HG03575 (cell line): ENCODE measurements around the gene LHX4.

Experiments used
- ATAC-seq: cut with Tn5 transposase; IDR thresholded peaks from one replicate; pipeline ENCODE4 v1.9.1; 2021; ENCODE audit not compliant: unreplicated experiment, insufficient number of reproducible peaks, low FRiP score; ENCODE audit errors: extremely low read depth

LHX4 gene

DNA sequence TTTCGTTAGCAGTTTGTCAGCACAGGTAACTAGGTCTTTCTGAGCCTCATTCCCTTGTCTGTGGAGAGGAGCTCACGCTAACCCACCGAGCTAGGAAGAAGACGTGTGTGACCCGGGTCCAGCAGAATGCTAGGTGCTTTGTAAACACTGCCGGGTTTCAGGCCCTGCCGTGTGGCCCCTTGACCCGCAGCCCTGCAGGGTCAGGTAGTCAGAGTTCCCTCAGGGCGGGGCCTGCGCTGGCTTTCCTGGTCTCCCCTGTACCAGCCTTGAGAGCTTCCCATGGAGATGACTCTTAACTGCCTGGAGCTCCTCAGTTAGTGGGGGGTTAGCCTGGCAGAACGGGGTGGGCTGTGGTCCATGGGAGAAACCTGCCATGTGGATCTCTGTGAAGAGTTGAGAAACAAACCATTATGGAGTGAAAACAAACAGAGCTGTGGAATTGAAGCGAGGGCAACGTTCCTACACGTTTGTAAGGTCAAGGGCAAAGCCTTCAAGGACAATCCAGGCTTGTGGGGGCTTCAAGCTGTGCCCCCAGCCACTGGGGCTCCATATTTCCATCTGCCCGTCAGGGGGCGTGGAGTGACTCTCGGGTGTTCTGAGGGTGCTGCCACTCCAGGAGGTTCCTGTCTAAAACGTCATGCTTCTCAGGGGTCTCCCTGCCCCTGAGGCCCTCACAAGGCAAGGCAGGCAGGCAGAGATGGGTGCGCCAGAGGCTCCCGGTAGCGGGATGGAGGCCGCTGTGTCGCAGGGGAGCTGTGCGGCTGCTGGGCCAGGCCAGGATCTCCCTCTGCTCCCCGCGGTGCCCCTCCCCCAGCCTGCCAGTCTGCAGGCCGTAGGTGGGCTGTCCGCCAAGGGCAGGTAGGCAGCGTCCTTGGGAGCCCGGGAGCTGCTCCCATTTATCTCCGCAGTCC, 23.8 kb downstream of the LHX4 start:
- no peak for ATAC-seq

GRCh38 chr1:180254496-180254819, 24.4 kb downstream of the LHX4 start:
- no peak for ATAC-seq

DNA sequence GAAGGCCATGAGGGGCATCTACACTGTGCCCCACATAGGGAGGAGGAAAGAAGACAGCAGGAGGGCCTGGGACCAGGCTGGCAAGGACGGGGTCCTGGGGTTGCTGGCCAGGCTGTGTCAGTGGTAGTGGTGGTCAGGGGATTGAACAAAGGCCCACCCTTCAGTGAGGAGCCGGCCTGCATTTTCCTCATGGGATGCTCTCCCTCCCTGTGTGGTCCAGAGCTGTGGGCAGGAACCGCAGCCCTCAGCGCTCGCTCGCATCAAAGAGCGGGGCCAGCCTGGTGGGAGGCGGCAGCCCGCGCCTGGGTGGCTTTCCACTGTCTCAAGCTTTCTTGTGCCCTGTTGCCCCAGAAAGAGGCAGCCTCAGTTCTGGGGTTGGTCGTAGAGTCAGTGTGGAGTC, 24.8 kb downstream of the LHX4 start:
- no peak for ATAC-seq

DNA sequence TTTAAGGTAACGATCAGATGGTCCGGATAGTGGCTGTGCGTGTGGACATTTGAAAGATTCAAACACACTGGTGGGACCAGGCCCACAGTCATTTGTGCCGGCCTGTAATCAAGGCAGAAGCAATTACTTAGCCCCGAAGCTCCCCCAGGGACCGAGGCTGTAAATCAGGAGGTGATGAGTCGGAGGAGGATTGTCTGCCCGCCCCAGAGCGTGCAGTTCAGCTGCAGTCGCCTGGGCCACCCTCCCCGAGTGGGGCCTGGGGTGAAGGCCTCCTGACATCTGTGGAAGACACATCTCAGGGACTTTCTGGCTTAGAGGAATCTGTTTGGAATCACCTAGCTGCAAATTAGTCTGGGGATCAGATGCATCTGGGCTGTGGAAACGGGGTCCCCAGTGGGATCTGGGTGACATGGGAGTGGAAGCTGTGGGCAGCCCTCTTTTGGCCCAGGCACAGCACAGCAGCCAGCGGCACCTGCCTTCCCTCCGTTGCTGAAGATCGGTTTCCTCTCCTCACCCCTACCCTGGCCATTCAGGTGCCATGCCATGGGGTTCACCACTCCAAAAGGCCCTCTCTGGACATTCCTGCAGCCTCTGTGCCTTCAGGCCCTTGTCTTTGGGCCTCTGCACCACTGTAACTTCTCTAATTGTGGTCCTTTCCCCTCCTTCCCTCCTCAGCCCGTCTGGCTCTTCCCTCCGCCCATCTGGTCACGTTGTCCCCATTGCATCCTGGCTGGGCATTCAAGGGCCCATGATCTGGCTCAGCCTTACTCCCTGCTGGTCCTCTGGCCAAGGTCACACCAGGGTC, 25.7 kb downstream of the LHX4 start:
- ATAC-seq: no peak

DNA sequence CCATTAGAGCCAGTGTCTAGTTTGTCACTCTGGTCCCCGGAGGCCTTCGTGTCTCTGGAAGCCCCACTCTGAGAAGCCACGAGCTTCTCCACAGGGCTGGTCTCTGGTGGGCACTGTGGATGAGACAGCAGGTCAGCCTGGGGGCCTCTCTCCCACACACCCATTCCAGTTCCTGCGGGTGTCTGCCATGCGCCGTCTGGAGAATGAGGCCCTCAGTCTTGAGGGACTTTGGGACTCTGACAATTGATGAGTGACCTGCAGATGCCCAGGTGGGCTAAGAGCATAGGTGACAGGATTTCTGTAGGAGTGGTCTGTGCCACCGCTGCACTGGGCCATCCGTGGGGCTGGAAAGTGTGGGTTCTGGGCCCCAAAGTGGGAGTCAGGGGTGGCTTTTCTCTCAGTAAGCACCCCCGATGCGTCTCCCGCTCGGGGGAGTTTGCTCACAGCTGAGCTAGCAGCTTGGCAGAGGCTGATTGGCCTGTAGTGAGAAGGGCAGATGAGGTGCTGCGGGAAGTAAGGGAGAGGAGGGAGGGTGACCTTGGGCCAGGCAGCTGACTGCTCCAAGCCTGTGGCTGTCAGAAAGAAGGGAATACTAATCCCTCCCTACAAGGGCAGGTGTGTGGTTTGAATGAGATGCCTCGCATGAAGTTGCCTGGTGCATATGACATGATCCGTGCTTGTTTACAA, 26.4 kb downstream of the LHX4 start:
- ATAC-seq: no peak

DNA sequence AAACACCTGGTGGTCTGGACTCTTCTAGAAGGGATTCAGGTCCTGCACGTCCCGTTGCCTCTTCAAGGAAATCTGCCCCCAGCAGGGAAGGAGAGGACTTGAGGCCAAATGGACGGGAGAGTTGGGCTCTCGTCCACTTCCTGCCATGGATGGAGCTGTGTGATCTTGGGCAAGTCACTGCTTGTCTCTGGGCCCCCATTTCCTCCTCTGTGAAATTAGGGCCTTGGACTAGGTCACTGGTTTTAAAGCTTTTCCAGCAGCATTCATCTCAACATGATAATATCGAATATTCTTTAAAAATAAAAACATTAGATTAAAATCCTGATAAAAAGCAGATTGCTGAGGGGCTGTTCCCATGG, 26.9 kb downstream of the LHX4 start:
- ATAC-seq: no peak

DNA sequence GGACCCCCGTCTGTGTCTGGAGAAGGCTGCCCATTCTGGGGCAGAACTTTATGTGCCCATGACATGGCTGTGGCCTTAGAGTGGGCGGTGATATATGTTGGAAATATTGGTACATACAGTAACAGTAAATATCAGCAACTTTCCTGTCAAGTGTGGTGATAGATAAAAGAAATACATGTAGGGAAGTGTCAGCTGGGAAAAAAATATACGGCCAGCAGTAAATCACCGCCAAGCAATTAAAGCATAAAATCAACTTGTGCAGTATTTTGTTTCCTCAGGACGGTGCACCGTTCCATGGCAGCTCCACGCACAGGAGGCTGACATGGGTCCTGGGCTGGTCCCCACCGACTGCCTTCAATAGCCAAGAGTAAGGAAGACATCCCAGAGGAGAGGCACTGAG, 27.4 kb downstream of the LHX4 start:
- no peak for ATAC-seq

DNA sequence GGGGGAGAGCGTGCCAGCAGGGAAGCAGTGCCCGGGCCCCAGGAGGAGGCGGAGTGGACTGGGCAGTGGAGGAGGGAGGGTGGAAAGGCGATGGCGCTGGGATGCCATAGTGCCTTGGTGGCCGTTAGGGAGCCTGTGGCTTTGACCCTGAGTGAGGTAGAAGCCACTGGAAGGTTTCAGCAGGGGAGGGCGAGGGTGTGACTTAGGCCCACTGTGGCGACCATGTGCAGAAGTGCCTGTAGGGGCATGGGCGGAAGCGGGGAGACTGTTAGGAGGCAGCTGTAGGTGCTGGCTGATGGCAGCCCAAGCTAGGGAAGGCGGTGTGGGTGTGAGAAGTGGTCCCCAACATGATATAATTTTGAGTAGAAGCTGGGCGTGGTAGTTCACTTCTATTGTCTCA, 28.2 kb downstream of the LHX4 start:
- no peak for ATAC-seq

DNA sequence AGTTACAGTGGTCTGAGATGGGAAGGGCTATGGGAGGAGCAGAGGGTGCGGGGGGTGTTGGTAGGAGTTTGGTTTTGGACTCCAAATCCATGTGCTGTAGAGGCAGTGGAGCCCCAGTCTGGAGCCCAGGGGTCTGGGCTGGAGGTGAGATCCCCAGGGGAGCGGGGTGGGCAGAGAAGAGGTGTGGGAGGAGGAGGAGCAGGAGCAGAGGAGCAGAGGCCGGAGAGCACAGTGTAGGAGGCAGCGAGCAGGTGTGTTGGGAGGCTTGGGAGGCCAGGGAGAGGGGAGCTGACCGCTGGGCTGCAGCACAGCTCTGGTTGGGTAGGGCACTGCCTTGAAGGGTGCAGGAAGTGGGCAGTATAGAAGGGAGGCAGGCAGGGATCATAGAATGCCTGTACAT, 28.9 kb downstream of the LHX4 start:
- ATAC-seq: no peak

GRCh38 chr1:180259431-180260338, 29.6 kb downstream of the LHX4 start:
- ATAC-seq: no peak

GRCh38 chr1:180260541-180260940, 30.5 kb downstream of the LHX4 start:
- no peak for ATAC-seq

DNA sequence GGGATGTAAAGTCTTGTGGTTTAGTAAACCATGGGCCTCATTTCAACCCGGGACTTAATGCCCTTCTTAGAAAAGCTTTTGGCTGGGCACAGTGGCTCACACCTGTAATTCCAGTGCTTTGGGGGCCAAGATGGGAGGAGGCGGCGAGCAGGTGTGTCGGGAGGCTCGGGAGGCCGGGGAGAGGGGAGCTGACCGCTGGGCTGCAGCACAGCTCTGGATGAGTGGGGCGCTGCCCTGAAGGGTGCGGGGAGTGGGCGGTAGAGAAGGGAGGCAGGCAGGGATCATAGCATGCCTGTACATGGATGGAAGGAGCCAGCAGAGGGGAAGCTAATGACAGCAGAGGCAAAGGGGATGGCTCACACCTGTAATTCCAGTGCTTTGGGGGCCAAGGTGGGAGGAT, 31.0 kb downstream of the LHX4 start:
- no peak for ATAC-seq

DNA sequence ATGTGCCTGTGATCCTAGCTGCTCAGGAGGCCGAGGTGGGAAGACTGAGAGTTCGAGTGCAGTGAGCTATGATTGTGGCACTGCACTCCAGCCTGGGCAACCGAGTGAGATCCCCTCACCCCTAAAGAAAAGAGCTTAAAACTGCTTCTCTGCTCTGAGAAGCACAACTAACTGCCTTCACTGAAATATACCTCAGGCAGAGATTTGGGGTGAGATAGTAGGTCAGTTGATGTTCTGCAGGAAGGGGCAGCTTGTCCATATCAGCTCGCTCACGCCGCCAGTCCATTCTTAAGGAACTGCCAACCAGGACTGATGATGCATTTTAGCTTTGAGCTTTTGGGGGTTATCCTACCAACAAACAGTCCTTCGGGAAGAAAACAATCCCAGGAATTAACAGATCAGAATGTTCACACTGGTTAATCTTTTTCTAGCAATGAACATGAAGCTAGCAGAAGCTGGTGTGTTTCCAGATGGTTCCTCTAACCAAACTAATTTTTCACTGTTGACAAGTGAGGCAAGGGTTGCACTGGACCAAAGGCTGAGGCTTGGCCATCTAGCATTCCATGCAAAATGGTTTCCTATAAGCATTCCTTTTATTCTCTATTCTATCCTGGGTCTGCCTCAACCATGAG, 31.6 kb downstream of the LHX4 start:
- no peak for ATAC-seq

- ATAC-seq: no peak
Observed at GRCh38 chr1:180262628-180263488, 32.8 kb downstream of the LHX4 start.

- ATAC-seq: no peak
Observed at GRCh38 chr1:180264595-180264994, 34.5 kb downstream of the LHX4 start.

- no peak for ATAC-seq
Observed at GRCh38 chr1:180265201-180265600, 35.1 kb downstream of the LHX4 start.

DNA sequence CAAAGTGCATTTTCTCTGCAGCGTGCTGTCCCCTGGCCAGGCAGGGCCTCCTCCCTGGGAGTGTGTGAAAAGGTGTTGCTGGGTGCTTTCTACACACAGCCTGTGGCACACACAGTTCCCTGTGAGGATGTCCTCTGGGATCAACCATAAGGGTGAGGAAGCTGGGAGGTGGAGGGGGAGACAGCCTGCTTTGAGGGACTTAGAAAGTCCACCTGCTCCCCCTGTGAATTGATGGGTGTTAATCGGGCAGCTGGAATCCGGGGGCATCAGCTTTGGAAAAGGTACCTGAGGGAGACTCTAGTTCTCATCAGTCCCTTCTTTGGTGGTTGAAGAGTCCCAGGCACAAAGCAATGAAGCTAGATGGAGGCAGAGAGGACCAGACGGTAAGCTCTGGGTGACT, 35.8 kb downstream of the LHX4 start:
- ATAC-seq: no peak
